Esophagus squamous epithelium (tissue), 5 donors: ENCODE results near the gene HECW1. TPM values are rescaled to one million over a fixed set of nuclear protein-coding genes. Genes with fewer than 3 reads are reported as not detected.

Source experiments
- DNase-seq: peaks from one replicate; lab custom pipeline; 2025; lab: John Stamatoyannopoulos, UW
- H3K27ac ChIP-seq, 4 donors: fragments of 200-600 bp; sonication (generic); one replicate each; pipeline ENCODE4 v1.5.1; 2016 to 2019; ENCODE audit warnings: mild to moderate bottlenecking in 1 of 4
- H3K27me3 ChIP-seq, 4 donors: fragments of 200-600 bp; sonication (generic); 1 replicate in 3 of 4; 2 replicates in 1 of 4; pipeline versions ENCODE4 v1.5.1 to v1.6.0; 2017 to 2021; ENCODE audit warnings: antibody characterized with exemption in 1 of 4
- H3K36me3 ChIP-seq, 3 donors: fragments of 200-600 bp; sonication (generic); one replicate each; pipeline ENCODE4 v1.5.1; 2016 to 2019
- H3K4me1 ChIP-seq, 3 donors: fragments of 200-600 bp; sonication (generic); one replicate each; pipeline ENCODE4 v1.5.1; 2017 to 2019
- H3K4me3 ChIP-seq, 4 donors: fragments of 200-600 bp; sonication (generic); 1 replicate in 3 of 4; 2 replicates in 1 of 4; pipeline ENCODE4 v1.5.1; 2016 to 2019; ENCODE audit warnings: mild to moderate bottlenecking in 2 of 4, moderate library complexity in 1 of 4
- H3K9me3 ChIP-seq, 3 donors: fragments of 200-600 bp; sonication (generic); one replicate each; pipeline ENCODE4 v1.5.1; 2016 to 2019
- POLR2A ChIP-seq, 4 donors: fragments of 450-650 bp; IDR thresholded peaks; one replicate each; pipeline ENCODE4 v1.6.1; 2017; ENCODE audit warnings: antibody characterized with exemption in 4 of 4, mild to moderate bottlenecking in 4 of 4, moderate library complexity in 3 of 4
- WGBS, 2 donors: methylation state at CpG; one replicate each; pipeline ENCODE4 v1.1.5; 2018; 5-methylcytosine and 5-hydroxymethylcytosine counted together
- intact Hi-C: fragments of 100-400 bp; cut with DNase I; formaldehyde crosslinking; loops from one replicate; pipeline ENCODE4 v1.15.0; 2022
- total RNA-seq, 4 donors: library from RNA; depleted of rRNA; stranded (reverse); fragments of >200 nt; gene quantifications; one replicate each; pipeline ENCODE4 v1.1.0, GENCODE V29; 2016
- TF ChIP-seq, protein P1 (sequence below), 6 experiments: fragments of 450-650 bp in 4 of 6; fragments of 200-600 bp in 2 of 6; sonication (generic) in 2 of 6; IDR thresholded peaks; one replicate each; pipeline ENCODE4 v1.5.1; 2016 to 2019; ENCODE audit warnings: antibody characterized with exemption in 6 of 6, mild to moderate bottlenecking in 4 of 6, moderate library complexity in 4 of 6
- donor health status: DM: yes; HTN: yes; CAD: no.

Gene HECW1
- total RNA-seq, 4 donors from 2014 or later = 0.18 to 0.57 (median 0.19) TPM; not detected in 1

DNA sequence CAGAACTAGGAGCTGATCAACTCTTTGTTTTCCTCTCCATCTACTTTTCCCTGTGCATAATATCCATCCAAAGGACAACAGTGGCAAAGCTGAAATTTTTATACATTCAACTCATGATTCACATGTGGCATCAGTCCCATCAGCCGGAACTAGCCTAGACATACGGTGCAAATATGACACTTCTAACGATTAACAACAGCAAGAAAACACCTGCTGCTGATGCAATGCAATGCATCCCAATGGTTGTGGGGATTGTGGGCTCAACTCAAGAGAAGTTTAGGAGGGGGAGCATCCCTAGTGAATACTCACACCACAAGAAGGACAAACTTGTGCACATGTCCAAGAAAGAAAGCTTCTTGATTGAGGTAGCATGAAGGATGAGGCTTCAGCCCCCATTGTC, 449.9 kb downstream of the HECW1 start:
- Histone ChIP-seq H3K4me3 (no peak overlapping the region), H3K9me3 (no peaks in the 10 kb centered on the region), H3K4me1 (no peaks in the 10 kb centered on the region), H3K27ac (no peak overlapping the region), H3K27me3 (peaks cover 0 to 4% (median 0%) of the 10 kb centered on the region in 4 donors), H3K36me3 (no peaks in the 10 kb centered on the region)
- intact Hi-C loops = no loop called here
- whole genome bisulfite sequencing, 2 donors = 82 to 89% methylated on average over 3 of the region's 3 CpGs
- TF ChIP-seq, protein P1, sequence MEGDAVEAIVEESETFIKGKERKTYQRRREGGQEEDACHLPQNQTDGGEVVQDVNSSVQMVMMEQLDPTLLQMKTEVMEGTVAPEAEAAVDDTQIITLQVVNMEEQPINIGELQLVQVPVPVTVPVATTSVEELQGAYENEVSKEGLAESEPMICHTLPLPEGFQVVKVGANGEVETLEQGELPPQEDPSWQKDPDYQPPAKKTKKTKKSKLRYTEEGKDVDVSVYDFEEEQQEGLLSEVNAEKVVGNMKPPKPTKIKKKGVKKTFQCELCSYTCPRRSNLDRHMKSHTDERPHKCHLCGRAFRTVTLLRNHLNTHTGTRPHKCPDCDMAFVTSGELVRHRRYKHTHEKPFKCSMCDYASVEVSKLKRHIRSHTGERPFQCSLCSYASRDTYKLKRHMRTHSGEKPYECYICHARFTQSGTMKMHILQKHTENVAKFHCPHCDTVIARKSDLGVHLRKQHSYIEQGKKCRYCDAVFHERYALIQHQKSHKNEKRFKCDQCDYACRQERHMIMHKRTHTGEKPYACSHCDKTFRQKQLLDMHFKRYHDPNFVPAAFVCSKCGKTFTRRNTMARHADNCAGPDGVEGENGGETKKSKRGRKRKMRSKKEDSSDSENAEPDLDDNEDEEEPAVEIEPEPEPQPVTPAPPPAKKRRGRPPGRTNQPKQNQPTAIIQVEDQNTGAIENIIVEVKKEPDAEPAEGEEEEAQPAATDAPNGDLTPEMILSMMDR (IDR thresholded peaks at IDR 0.05) = no peak
- no peak for TF ChIP-seq POLR2A (IDR thresholded peaks at IDR 0.05)
- no peak for DNase-seq

DNA sequence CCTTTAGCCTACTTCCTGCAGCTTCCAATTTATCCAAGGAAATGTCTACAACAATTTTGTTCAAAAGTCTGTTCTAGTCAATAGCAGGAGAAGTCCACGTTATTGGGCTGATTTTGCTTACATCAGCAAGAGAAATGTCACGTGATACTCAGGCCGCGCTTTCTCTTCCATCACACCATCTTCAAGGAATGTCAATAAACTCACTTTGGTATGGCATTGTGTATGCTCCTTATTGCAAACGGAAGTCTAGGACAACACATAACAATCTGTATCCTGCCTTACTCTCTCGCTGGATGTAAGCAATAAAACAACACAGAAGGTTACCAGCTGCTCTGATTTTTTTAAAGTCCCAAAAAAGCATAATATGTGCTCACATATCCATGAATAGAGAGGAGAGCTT, 453.3 kb downstream of the HECW1 start:
- WGBS, 2 donors = 66 to 75% methylated on average over 6 of the region's 6 CpGs

DNA sequence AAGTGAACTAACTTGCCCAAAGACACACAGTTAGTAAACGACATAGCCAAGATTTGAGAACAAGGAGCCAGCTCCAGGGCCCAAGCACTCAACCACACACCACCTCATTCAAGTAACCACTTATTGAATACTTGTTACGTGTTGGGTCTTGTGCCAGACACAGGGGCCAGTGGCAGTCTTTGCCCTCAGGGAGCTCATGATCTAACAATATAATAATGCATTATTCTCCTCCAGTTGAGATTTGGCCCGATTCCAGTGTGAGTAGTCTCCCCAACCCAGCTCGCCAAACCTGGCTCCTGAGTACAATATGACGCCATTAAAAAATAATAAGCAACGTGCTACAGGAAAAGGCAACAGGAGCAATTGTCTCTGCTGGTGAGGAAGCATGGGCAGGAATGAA, 456.1 kb downstream of the HECW1 start:
- Histone ChIP-seq H3K27ac (peak overlapping the region; percentile 55 to 75 (median 66)), H3K36me3 (no peaks in the 10 kb centered on the region), H3K4me1 (peaks cover 0 to 28% (median 4%) of the 10 kb centered on the region in 3 donors), H3K4me3 (no peak overlapping the region), H3K27me3 (no peaks in the 10 kb centered on the region), H3K9me3 (no peaks in the 10 kb centered on the region)
- intact Hi-C loops = no loop called here
- 51% methylated on average over 6 of the region's 6 CpGs for WGBS, 2 donors
- DNase-seq = no peak
- TF ChIP-seq, protein P1 (IDR thresholded peaks at IDR 0.05) = no peak
- no peak for TF ChIP-seq POLR2A (IDR thresholded peaks at IDR 0.05)

More for the DNA sequence above, 453.3 kb downstream of the HECW1 start:
- Histone ChIP-seq H3K9me3 (no peaks in the 10 kb centered on the region), H3K36me3 (no peaks in the 10 kb centered on the region), H3K27me3 (peaks cover 0 to 4% (median 0%) of the 10 kb centered on the region in 4 donors), H3K27ac (no peak overlapping the region), H3K4me3 (no peak overlapping the region), H3K4me1 (peaks cover 0 to 16% (median 0%) of the 10 kb centered on the region in 3 donors)
- DNase-seq = no peak
- no peak for TF ChIP-seq POLR2A (IDR thresholded peaks at IDR 0.05)
- TF ChIP-seq, protein P1 (IDR thresholded peaks at IDR 0.05) = no peak
- intact Hi-C loops = no loop called here

DNA sequence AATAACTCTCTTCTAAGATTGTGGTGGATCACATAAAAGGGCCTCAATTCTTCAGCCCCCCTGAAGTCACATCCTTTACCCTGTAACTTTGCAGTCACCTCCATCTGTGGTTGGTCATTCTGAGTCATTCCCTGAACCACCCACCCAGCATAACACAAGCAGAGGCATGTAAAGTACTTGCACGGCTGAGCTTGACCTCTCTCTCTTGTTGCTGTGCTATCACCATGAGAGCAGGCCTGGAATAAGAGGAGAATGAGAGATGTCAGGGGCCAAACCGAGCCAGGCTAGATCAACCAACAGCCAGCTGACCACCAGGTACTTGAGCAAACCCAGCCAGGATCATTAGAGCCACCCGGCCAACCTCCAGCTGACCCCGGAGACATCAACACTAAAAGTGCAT, 457.0 kb downstream of the HECW1 start:
- Histone ChIP-seq H3K4me1 (peaks cover 0 to 28% (median 4%) of the 10 kb centered on the region in 3 donors), H3K4me3 (no peak overlapping the region), H3K27ac (peak overlapping the region in 3 of 4 donors; percentile 55 to 75 (median 68)), H3K36me3 (no peaks in the 10 kb centered on the region), H3K27me3 (no peaks in the 10 kb centered on the region), H3K9me3 (no peaks in the 10 kb centered on the region)
- intact Hi-C loops = no loop called here
- WGBS, 2 donors = 63 to 72% methylated on average over 3 to 4 of the region's 4 CpGs
- TF ChIP-seq, protein P1 (IDR thresholded peaks at IDR 0.05) = no peak
- no peak for TF ChIP-seq POLR2A (IDR thresholded peaks at IDR 0.05)
- DNase-seq = no peak

DNA sequence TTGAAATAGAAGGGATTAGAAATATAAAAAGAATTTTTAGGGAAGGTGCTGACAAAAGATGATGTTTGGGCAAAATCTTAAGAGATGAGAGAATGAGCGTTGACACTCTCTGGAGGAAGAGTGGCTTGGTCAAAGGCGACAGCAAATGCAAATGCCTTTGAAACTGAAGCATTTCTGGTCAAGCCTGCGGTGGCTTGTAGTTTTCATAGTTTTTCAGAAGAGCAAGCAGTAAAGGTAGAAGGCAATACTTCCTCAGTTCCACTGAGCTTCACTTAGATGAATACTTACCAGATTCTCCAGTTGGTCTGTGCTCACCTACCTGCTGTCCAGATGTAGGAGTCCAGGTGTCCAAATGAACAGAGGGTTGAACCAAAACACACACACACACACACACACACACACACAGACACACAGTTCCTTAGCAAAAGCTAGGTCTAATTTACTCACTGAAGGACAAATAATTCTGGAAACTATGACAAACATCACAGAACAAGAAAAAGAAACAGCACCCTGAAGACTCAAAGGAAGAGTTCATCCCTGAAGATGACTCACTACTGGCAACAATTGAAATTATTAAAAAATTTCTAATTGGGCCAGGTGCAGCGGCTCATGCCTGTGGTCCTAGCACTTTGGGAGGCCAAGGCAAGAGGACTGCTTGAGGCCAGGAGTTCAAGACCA, 458.4 kb downstream of the HECW1 start:
- no peak for DNase-seq
- Histone ChIP-seq H3K27ac (no peak overlapping the region), H3K4me1 (peaks cover 0 to 28% (median 4%) of the 10 kb centered on the region in 3 donors), H3K9me3 (no peaks in the 10 kb centered on the region), H3K4me3 (no peak overlapping the region), H3K36me3 (no peaks in the 10 kb centered on the region), H3K27me3 (no peaks in the 10 kb centered on the region)
- WGBS, 2 donors = 77 to 85% methylated on average over 4 of the region's 4 CpGs
- no peak for TF ChIP-seq POLR2A (IDR thresholded peaks at IDR 0.05)
- TF ChIP-seq, protein P1 (IDR thresholded peaks at IDR 0.05) = no peak
- intact Hi-C loops = no loop called here
